Mesenchymal stem cell (in vitro differentiated cells and primary cell): ENCODE results near the gene CCNC.

Source experiments
- DNase-seq: peaks from one replicate; pipeline ENCODE4 v3.0.0-alpha.2; 2013
- H2AFZ ChIP-seq: one replicate; pipeline ENCODE4 v1.6.1; 2013; ENCODE audit warnings: low read depth, mild to moderate bottlenecking, control low read depth, inconsistent platforms, low read length, moderate library complexity
- H2AK5ac ChIP-seq: 2 replicates; pipeline ENCODE4 v1.6.1; 2013; ENCODE audit warnings: low read length, moderate library complexity, mild to moderate bottlenecking, inconsistent platforms; ENCODE audit not compliant: severe bottlenecking
- H2BK120ac ChIP-seq: one replicate; pipeline ENCODE4 v1.6.1; 2013; ENCODE audit warnings: low read depth, mild to moderate bottlenecking, inconsistent platforms, low read length, moderate library complexity
- H2BK12ac ChIP-seq, 2 experiments: one replicate each; pipeline ENCODE4 v1.6.1; 2013; ENCODE audit warnings: inconsistent platforms in 2 of 2, low read length in 2 of 2, mild to moderate bottlenecking in 2 of 2, moderate library complexity in 2 of 2, control low read depth in 1 of 2
- H2BK15ac ChIP-seq: one replicate; pipeline ENCODE4 v1.6.1; 2013; ENCODE audit warnings: mild to moderate bottlenecking, low read depth, inconsistent platforms; ENCODE audit not compliant: poor library complexity, severe bottlenecking
- H2BK5ac ChIP-seq: 2 replicates; pipeline ENCODE4 v1.6.1; 2013; ENCODE audit warnings: low read depth, mild to moderate bottlenecking, low read length, control low read depth, inconsistent platforms; ENCODE audit not compliant: poor library complexity, severe bottlenecking
- H3K14ac ChIP-seq, 2 experiments: one replicate each; pipeline ENCODE4 v1.6.1; 2013; ENCODE audit warnings: inconsistent platforms in 2 of 2, low read length in 2 of 2, control low read depth in 1 of 2, mild to moderate bottlenecking in 1 of 2, moderate library complexity in 1 of 2
- H3K18ac ChIP-seq, 2 experiments: one replicate each; pipeline ENCODE4 v1.6.1; 2013; ENCODE audit warnings: inconsistent platforms in 2 of 2, low read length in 2 of 2, control low read depth in 1 of 2, low read depth in 1 of 2, mild to moderate bottlenecking in 1 of 2
- H3K23ac ChIP-seq, 2 experiments: one replicate each; pipeline ENCODE4 v1.6.1; 2013; ENCODE audit warnings: inconsistent platforms in 2 of 2, low read length in 2 of 2, mild to moderate bottlenecking in 2 of 2, moderate library complexity in 2 of 2, control low read depth in 1 of 2
- H3K27ac ChIP-seq: 2 replicates; pipeline ENCODE4 v1.5.1; 2013; ENCODE audit warnings: mild to moderate bottlenecking, moderate library complexity, low read length, control low read depth, inconsistent platforms; ENCODE audit not compliant: poor library complexity, severe bottlenecking
- H3K27me3 ChIP-seq, 2 experiments: 2 replicates each; pipeline versions ENCODE4 v1.6.1 to v1.7.0; 2013; ENCODE audit warnings: low read length in 2 of 2, mild to moderate bottlenecking in 2 of 2, moderate library complexity in 2 of 2, control low read depth in 1 of 2, inconsistent platforms in 1 of 2; ENCODE audit not compliant: control insufficient read depth in 1 of 2, insufficient read depth in 1 of 2
- H3K36me3 ChIP-seq, 2 experiments: 2 replicates each; pipeline versions ENCODE4 v1.6.1 to v1.7.0; 2013; ENCODE audit warnings: low read length in 2 of 2, control low read depth in 1 of 2, inconsistent platforms in 1 of 2, low read depth in 1 of 2, mild to moderate bottlenecking in 1 of 2; ENCODE audit not compliant: insufficient read depth in 2 of 2, control insufficient read depth in 1 of 2
- H3K4ac ChIP-seq, 2 experiments: one replicate each; pipeline ENCODE4 v1.6.1; 2013; ENCODE audit warnings: inconsistent platforms in 2 of 2, low read length in 2 of 2, mild to moderate bottlenecking in 2 of 2, moderate library complexity in 2 of 2, control low read depth in 1 of 2, low read depth in 1 of 2
- H3K4me1 ChIP-seq: 2 replicates; pipeline ENCODE4 v1.6.1; 2013; ENCODE audit warnings: low read depth, low read length, control low read depth; ENCODE audit not compliant: control insufficient read depth, insufficient read depth
- H3K4me2 ChIP-seq: 2 replicates; pipeline ENCODE4 v1.6.1; 2013; ENCODE audit warnings: low read length, mild to moderate bottlenecking, inconsistent platforms; ENCODE audit not compliant: poor library complexity, severe bottlenecking
- H3K4me3 ChIP-seq, 2 experiments: 2 replicates each; pipeline versions ENCODE4 v1.5.1 to v1.7.0; 2013; ENCODE audit warnings: low read length in 2 of 2, mild to moderate bottlenecking in 2 of 2, control low read depth in 1 of 2, low read depth in 1 of 2; ENCODE audit not compliant: insufficient read depth in 1 of 2
- H3K79me1 ChIP-seq: replicated peaks from 2 replicates; pipeline ENCODE4 v1.6.1; 2013; ENCODE audit warnings: mild to moderate bottlenecking, control low read depth, low read length, inconsistent platforms; ENCODE audit not compliant: poor library complexity, severe bottlenecking
- H3K9ac ChIP-seq: 2 replicates; pipeline ENCODE4 v1.7.0; 2013; ENCODE audit warnings: mild to moderate bottlenecking, low read length, moderate library complexity
- H3K9me3 ChIP-seq: 2 replicates; pipeline ENCODE4 v1.7.0; 2013; ENCODE audit warnings: mild to moderate bottlenecking, low read length; ENCODE audit not compliant: control insufficient read depth
- H4K8ac ChIP-seq: one replicate; pipeline ENCODE4 v1.6.1; 2013; ENCODE audit warnings: inconsistent platforms, mild to moderate bottlenecking, low read length, moderate library complexity
- H4K91ac ChIP-seq: one replicate; pipeline ENCODE4 v1.6.1; 2013; ENCODE audit warnings: mild to moderate bottlenecking, low read length, inconsistent platforms
- WGBS: methylation state at CpG from one replicate; pipeline ENCODE4 v1.1.7; 2013; ENCODE audit warnings: mixed read lengths; 5-methylcytosine and 5-hydroxymethylcytosine counted together

CCNC gene

DNA sequence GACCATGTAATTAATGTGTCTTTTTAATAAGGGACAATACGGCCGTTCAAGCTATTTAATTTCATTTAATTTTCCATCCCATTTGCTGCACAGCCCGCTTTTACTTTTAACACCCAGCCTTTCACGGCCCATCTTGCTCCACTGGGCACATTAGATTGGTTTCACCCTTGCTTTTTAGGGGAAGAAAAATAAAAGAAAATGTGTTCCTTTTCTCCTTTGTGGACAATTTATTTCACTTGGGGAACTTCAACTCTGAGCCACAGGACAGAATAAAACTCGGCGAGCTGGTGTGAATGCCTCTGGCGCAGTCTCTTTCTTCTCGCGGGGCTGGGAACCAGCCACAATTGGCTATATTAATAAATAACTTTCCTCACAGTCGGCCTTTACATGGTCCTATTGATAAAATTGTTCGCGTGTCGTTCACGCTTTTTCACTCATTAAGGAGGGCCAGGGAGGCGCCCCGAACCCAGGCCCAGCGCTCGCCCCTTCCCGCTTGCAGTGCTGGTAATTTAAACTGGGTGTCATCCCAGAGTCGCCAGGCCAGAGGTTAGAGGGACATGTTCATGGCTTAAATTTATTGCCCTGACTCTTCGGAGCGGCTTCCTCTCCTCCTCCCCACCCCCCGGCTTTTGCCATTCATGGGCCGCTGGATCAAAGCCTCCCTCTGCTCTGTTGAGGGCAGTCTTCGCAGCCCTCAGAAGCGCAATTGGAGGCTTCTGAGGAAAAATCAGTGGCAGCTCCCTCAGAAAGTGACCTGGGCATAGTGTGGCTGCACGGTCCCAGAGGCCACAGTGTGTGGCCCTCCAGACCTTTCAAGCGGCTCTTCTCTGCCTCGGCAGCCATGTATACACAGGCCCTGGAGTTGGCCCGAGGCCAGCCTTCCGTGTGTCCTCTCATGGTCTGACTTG, 36.0 kb upstream of the CCNC start:
- Histone ChIP-seq H3K27me3 (peaks cover 92 to 100% of the 10 kb centered on the region in 2 experiments), H3K4ac (no peak overlapping the region), H3K14ac (no peak overlapping the region), H3K4me2 (peak overlapping the region; percentile 97), H4K91ac (no peak overlapping the region), H4K8ac (no peak overlapping the region), H3K18ac (no peak overlapping the region), H2BK120ac (no peak overlapping the region), H3K23ac (no peak overlapping the region), H3K9me3 (no peaks in the 10 kb centered on the region), H2AFZ (no peak overlapping the region), H3K27ac (no peak overlapping the region), H2BK15ac (no peak overlapping the region), H3K4me3 (peak overlapping the region in 1 of 2 experiments; percentile 73), H2BK5ac (no peak overlapping the region), H3K4me1 (peaks cover 18% of the 10 kb centered on the region), H2BK12ac (no peak overlapping the region), H3K79me1 (no peaks in the 10 kb centered on the region), H3K36me3 (no peaks in the 10 kb centered on the region), H2AK5ac (no peak overlapping the region), H3K9ac (no peak overlapping the region)
- DNase-seq = no peak
- WGBS = 2% methylated on average over 27 of the region's 31 CpGs

DNA sequence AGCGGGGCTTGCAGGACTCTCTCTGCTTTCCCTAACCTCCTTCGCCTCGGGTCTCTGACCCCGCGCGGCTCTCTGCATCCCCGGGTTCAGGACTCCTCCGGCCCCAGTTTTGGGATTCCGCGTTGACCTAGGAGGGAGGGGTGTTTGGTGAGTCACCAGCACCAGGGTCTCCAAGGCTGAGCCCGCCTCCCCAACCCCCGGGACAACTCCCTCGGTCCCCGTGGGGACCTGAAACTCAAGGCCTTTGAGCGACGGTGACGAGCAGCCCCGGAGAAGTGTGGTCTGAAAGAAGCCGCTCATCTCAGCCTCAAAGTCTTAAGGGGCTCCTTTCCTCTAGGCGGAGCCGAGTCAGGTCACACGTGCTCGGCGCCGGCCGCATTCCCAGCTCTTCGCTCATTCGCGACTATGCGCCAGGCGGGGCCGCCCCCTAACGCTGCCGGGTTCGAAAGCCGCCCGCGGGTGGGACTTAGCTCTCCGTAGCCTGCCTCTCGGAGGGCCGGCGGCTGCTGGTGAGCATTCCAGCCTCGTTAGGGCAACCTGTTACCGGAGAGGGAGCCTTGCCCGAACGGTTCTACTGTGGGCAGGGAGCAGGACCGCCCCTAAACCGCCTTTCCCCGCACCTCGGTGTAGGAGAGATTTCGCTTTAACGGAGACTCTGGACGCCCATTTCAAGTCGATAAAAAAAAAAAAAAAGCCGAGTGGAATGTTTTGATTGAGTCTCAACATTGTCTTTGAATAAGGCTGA, 35.1 kb upstream of the CCNC start:
- Histone ChIP-seq H2BK120ac (peak overlapping the region; percentile 34), H2AFZ (peak overlapping the region; percentile 43), H3K4me2 (peak overlapping the region; percentile 97), H3K27me3 (peaks cover 86 to 100% of the 10 kb centered on the region in 2 experiments), H3K18ac (no peak overlapping the region), H4K91ac (no peak overlapping the region), H3K23ac (peak overlapping the region in 1 of 2 experiments; percentile 70), H2BK12ac (no peak overlapping the region), H2BK5ac (no peak overlapping the region), H3K79me1 (no peaks in the 10 kb centered on the region), H4K8ac (no peak overlapping the region), H3K9me3 (no peaks in the 10 kb centered on the region), H3K36me3 (no peaks in the 10 kb centered on the region), H2BK15ac (no peak overlapping the region), H3K27ac (no peak overlapping the region), H3K4ac (no peak overlapping the region), H3K4me3 (peak overlapping the region; percentile 35 to 73), H3K4me1 (peaks cover 18% of the 10 kb centered on the region), H3K9ac (no peak overlapping the region), H3K14ac (no peak overlapping the region), H2AK5ac (no peak overlapping the region)
- no peak for DNase-seq
- WGBS = under 1% methylated on average over 51 of the region's 55 CpGs

DNA sequence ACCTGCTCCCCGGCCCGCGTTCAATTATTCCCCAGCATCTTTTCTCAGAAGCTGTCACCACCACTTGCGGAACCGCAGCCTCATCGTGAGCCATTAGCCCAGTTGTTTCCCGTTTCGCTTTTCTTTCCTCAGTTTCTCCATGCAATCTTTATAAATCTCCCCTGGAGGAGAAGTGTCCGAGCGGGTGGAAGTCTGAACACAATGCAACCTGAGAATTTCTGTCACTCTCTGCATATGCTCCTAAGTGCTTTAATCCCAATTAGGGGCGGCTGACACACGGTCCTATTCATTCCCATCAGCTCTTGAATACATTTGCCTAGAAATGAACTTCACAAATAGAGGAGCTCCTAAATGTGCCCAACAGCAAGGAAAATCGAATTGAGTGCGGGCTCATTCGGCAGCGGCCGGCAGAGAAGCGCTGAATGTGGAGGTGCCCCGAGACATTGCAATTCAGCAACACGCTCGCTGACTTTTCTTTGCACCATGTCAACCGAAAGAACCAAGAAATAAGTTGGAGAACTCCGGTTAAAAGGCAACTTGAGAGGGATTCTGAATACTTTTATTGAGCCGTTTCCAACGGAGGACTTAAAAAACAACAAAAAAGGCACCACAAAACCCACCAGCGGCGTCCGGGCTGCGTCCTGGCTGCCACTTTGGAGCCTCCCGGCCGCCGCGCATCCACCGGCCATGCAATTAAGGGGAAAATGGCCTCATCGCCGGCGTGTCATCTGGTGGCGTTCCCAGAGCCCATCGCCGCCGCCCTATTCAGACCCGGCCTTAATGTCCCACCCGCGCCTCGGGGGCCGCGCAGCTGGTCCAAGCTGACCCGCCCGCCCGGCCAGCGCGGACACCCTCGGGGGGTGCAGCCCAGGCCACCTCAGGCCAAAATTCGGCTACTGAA, 34.3 kb upstream of the CCNC start:
- no peak overlapping the region for H4K8ac ChIP-seq
- H3K14ac ChIP-seq = no peak overlapping the region
- peaks cover 16% of the 10 kb centered on the region for H3K4me1 ChIP-seq
- no peak overlapping the region for H4K91ac ChIP-seq
- H3K4me2 ChIP-seq = peak overlapping the region; percentile 97
- no peak overlapping the region for H2BK5ac ChIP-seq
- no peak overlapping the region for H2AFZ ChIP-seq
- no peaks in the 10 kb centered on the region for H3K36me3 ChIP-seq
- H3K9me3 ChIP-seq = no peaks in the 10 kb centered on the region
- no peak overlapping the region for H3K9ac ChIP-seq
- no peak overlapping the region for H3K18ac ChIP-seq
- H3K4me3 ChIP-seq = peak overlapping the region; percentile 14 to 73
- no peak overlapping the region for H2BK12ac ChIP-seq
- peak overlapping the region; percentile 34 for H2BK120ac ChIP-seq
- H2AK5ac ChIP-seq = no peak overlapping the region
- 6% methylated on average over 52 of the region's 54 CpGs for WGBS
- no peak overlapping the region for H3K27ac ChIP-seq
- peaks cover 82 to 100% of the 10 kb centered on the region in 2 experiments for H3K27me3 ChIP-seq
- no peak overlapping the region for H3K23ac ChIP-seq
- H3K4ac ChIP-seq = no peak overlapping the region
- H3K79me1 ChIP-seq = no peaks in the 10 kb centered on the region
- H2BK15ac ChIP-seq = no peak overlapping the region
- DNase-seq = no peak
